Sigmoid colon (tissue), 7 donors: Measurements from ENCODE around the gene ARID5B. TPM values are rescaled to one million over a fixed set of nuclear protein-coding genes. Genes with fewer than 3 reads are reported as not detected.

Source experiments
- DNase-seq: peaks from one replicate; pipeline ENCODE4 v3.0.0-alpha.2; 2019
- H3K27ac ChIP-seq, 4 donors: fragments of 200-600 bp; sonication (generic); one replicate each; pipeline ENCODE4 v1.5.1; 2016 to 2019; ENCODE audit warnings: mild to moderate bottlenecking in 1 of 4
- H3K27me3 ChIP-seq, 3 donors: fragments of 200-600 bp; sonication (generic); one replicate each; pipeline ENCODE4 v1.5.1; 2019; ENCODE audit warnings: mild to moderate bottlenecking in 1 of 3
- H3K36me3 ChIP-seq, 4 donors: fragments of 200-600 bp; sonication (generic); one replicate each; pipeline ENCODE4 v1.5.1; 2016 to 2019
- H3K4me1 ChIP-seq, 4 donors: fragments of 200-600 bp; sonication (generic); one replicate each; pipeline ENCODE4 v1.5.1; 2017 to 2019
- H3K4me3 ChIP-seq, 4 donors: fragments of 200-600 bp; sonication (generic); one replicate each; pipeline ENCODE4 v1.5.1; 2017 to 2019; ENCODE audit warnings: mild to moderate bottlenecking in 2 of 4, moderate library complexity in 1 of 4
- H3K9me3 ChIP-seq, 4 donors: fragments of 200-600 bp in 3 of 4; sonication (generic) in 3 of 4; one replicate each; pipeline versions ENCODE4 v1.5.1 to v1.6.1; 2013 to 2019
- EP300 ChIP-seq, 4 donors: sonication (generic); formaldehyde crosslinking; IDR thresholded peaks; one replicate each; pipeline ENCODE4 v1.6.1; 2017; ENCODE audit warnings: antibody characterized with exemption in 4 of 4
- POLR2A ChIP-seq, 2 donors: fragments of 450-650 bp; IDR thresholded peaks; one replicate each; pipeline ENCODE4 v1.6.1; 2016; ENCODE audit warnings: antibody characterized with exemption in 2 of 2, mild to moderate bottlenecking in 2 of 2, moderate library complexity in 2 of 2
- POLR2AphosphoS5 ChIP-seq, 4 donors: sonication (generic); formaldehyde crosslinking; IDR thresholded peaks; one replicate each; pipeline ENCODE4 v1.6.1; 2017; ENCODE audit warnings: antibody characterized with exemption in 4 of 4
- WGBS, 2 donors: extraction: QIAGEN DNeasy Blood & Tissue Kit; methylation state at CpG; one replicate each; pipeline ENCODE4 v1.1.7; 2013; 5-methylcytosine and 5-hydroxymethylcytosine counted together
- intact Hi-C: fragments of 100-400 bp; cut with DNase I; formaldehyde crosslinking; loops from one replicate; pipeline ENCODE4 v1.15.1; 2023
- polyA plus RNA-seq, 3 donors: library from polyadenylated mRNA; stranded (reverse); fragments of 200-250 nt; gene quantifications; one replicate each; pipeline ENCODE4 v1.2.3, GENCODE V29; 2013
- total RNA-seq, 4 donors: library from RNA; depleted of rRNA; stranded (reverse); fragments of >200 nt; gene quantifications; one replicate each; pipeline ENCODE4 v1.1.0, GENCODE V29; 2016
- TF ChIP-seq, protein P1 (sequence below), 4 experiments: fragments of 450-650 bp in 3 of 4; fragments of 200-600 bp in 1 of 4; IDR thresholded peaks; one replicate each; pipeline ENCODE4 v1.5.1; 2016 to 2019; ENCODE audit warnings: antibody characterized with exemption in 4 of 4, mild to moderate bottlenecking in 3 of 4, moderate library complexity in 2 of 4
- donor health status: healthy with polysubstance abuse.
- donor health status: Bipolar disorder and iron deficiency.
- donor health status: healthy.

The ARID5B gene
- total and polyA plus RNA-seq, 7 donors: 2.3 to 109 (median 29.6) TPM

DNA sequence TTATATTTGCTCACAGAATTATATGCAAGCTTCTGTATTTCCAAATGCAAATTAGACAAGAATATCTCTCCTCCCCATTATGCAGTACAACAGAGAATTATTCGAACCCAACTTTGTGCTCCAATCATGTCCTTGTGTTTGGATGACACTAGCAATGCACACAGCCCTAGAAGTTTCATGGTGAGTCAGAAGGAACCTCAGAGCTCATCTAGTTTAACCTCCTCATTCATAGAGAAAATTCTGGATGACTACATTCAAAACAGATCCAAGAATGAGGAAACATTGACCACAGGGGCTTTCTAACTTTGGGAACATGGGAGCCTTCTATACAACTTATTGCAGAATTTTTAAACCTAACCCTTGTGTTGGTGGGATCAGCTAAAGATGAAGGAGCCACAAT lies 12.8 kb upstream of the ARID5B start:
- TF ChIP-seq POLR2AphosphoS5 (IDR thresholded peaks at IDR 0.05) (no peak), POLR2A (IDR thresholded peaks at IDR 0.05) (no peak), EP300 (IDR thresholded peaks at IDR 0.05) (no peak)
- TF ChIP-seq, protein P1, sequence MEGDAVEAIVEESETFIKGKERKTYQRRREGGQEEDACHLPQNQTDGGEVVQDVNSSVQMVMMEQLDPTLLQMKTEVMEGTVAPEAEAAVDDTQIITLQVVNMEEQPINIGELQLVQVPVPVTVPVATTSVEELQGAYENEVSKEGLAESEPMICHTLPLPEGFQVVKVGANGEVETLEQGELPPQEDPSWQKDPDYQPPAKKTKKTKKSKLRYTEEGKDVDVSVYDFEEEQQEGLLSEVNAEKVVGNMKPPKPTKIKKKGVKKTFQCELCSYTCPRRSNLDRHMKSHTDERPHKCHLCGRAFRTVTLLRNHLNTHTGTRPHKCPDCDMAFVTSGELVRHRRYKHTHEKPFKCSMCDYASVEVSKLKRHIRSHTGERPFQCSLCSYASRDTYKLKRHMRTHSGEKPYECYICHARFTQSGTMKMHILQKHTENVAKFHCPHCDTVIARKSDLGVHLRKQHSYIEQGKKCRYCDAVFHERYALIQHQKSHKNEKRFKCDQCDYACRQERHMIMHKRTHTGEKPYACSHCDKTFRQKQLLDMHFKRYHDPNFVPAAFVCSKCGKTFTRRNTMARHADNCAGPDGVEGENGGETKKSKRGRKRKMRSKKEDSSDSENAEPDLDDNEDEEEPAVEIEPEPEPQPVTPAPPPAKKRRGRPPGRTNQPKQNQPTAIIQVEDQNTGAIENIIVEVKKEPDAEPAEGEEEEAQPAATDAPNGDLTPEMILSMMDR (IDR thresholded peaks at IDR 0.05): no peak
- Histone ChIP-seq H3K27me3 (no peaks in the 10 kb centered on the region), H3K4me1 (peaks cover 0 to 5% (median 2%) of the 10 kb centered on the region in 4 donors), H3K4me3 (no peak overlapping the region), H3K36me3 (no peaks in the 10 kb centered on the region), H3K9me3 (no peaks in the 10 kb centered on the region), H3K27ac (no peak overlapping the region)
- intact Hi-C loops: no loop called here
- DNase-seq: no peak
- WGBS, 2 donors: 76 to 97% methylated on average over 1 of the region's 1 CpG

DNA sequence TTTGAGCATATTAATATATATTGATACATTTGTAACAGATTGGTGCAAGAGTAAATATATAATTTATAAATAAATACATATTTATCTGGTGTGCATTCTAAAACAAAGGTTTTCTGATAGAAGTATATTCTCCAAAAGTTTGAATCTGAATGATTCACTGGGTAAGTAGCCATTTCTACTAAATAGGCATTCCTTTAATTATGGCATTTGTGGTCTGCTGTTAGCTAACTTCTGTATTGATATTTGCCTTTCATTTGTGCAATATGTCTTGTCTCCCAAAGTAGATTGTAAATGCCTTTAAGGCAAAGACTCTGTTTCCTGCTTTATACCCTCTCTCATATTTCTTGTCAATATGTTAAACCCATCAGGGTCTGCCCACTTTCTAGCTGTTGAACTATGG lies 11.1 kb upstream of the ARID5B start:
- H3K27ac ChIP-seq: no peak overlapping the region
- no peaks in the 10 kb centered on the region for H3K27me3 ChIP-seq

DNA sequence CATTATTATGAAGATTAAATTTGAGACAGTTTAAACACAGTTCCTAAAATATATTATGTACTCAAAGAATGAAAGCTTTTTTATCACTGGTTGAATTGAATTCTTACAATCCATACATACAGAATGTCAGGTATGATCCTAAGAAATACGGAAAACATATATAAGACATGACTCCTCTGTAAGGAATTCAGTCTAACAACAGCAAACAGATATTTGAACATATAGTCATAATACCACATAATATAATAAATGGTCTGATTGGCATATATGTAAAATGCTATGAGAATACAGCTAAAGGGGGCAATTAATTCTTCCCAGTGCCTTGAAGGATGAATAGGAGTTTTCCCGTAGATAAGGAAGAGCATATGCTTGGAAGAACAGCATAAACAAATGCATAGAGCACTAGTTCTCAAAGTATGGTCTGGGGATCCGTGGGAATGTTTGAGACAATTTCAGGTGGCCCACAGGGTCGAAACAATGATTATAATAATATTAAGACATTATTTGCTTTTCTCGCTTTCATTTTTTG lies 10.6 kb upstream of the ARID5B start:
- H3K27me3 ChIP-seq: no peaks in the 10 kb centered on the region
- intact Hi-C loops: no loop called here
- DNase-seq: no peak
- no peaks in the 10 kb centered on the region for H3K9me3 ChIP-seq
- H3K4me3 ChIP-seq: no peak overlapping the region
- peaks cover 0 to 5% (median 2%) of the 10 kb centered on the region in 4 donors for H3K4me1 ChIP-seq
- H3K27ac ChIP-seq: no peak overlapping the region
- TF ChIP-seq POLR2A (IDR thresholded peaks at IDR 0.05): no peak
- TF ChIP-seq, protein P1 (IDR thresholded peaks at IDR 0.05): no peak
- no peak for TF ChIP-seq EP300 (IDR thresholded peaks at IDR 0.05)
- no peak for TF ChIP-seq POLR2AphosphoS5 (IDR thresholded peaks at IDR 0.05)
- WGBS, 2 donors: 93 to 96% methylated on average over 5 of the region's 5 CpGs
- no peaks in the 10 kb centered on the region for H3K36me3 ChIP-seq

More for the DNA sequence above, 11.1 kb upstream of the ARID5B start:
- TF ChIP-seq EP300 (IDR thresholded peaks at IDR 0.05) (no peak), POLR2AphosphoS5 (IDR thresholded peaks at IDR 0.05) (no peak), POLR2A (IDR thresholded peaks at IDR 0.05) (no peak)
- TF ChIP-seq, protein P1 (IDR thresholded peaks at IDR 0.05): no peak
- no peak overlapping the region for H3K4me3 ChIP-seq
- no peaks in the 10 kb centered on the region for H3K36me3 ChIP-seq
- intact Hi-C loops: no loop called here
- DNase-seq: no peak
- no peaks in the 10 kb centered on the region for H3K9me3 ChIP-seq
- H3K4me1 ChIP-seq: peaks cover 0 to 5% (median 2%) of the 10 kb centered on the region in 4 donors

DNA sequence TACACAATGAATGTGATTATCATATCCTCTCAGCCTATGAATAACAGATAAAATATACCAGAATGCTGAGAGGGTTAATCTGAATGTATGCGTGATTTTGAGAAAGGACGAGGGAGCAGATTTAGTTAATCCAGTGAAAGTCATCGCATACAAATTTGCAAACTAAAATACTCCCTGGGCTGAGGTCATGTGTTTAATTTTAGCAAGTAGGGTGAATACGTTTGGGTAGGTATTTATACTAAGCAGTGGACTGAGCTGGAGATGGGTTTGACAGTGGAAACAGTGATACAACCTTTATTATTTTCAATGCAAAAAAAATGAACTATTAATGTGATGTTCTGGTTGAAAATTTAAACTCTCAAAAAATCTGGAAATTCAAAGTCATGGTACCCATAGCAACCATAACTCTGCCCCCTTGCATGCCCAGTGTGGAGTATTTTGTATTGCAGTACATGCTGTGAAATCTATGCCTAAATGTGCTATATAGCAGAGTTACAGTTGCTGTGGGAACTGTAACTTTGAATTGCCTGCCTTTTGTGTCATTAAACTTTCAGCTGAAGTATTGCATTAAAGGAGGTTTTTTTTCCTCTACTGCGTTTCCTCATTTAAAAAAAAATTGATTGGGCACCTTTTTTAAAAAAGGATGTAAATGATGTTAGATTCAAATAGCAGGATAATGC lies 9.5 kb upstream of the ARID5B start:
- no peak for DNase-seq
- Histone ChIP-seq H3K27me3 (no peaks in the 10 kb centered on the region), H3K4me1 (peaks cover 0 to 9% (median 3%) of the 10 kb centered on the region in 4 donors), H3K9me3 (no peaks in the 10 kb centered on the region), H3K36me3 (no peaks in the 10 kb centered on the region), H3K27ac (no peak overlapping the region), H3K4me3 (no peak overlapping the region)
- 64 to 77% methylated on average over 5 of the region's 5 CpGs for WGBS, 2 donors
- TF ChIP-seq, protein P1 (IDR thresholded peaks at IDR 0.05): no peak
- TF ChIP-seq POLR2AphosphoS5 (IDR thresholded peaks at IDR 0.05): no peak
- intact Hi-C loops: no loop called here
